Endothelial cell of umbilical vein (primary cell): ENCODE measurements around the gene PLEKHG5. TPM values are rescaled to one million over a fixed set of nuclear protein-coding genes. Genes with fewer than 3 reads are reported as not detected.

Experiments
- BruUV-seq: library from RNA; stranded (reverse); fragments of 400-500 nt; replicated peaks from 2 replicates; lab custom pipeline; 2021; lab: Mats Ljungman, UMichigan
- CTCF ChIA-PET: fragments of 300-600, 350-600 bp; sonication (Branson Sonifier 250); formaldehyde crosslinking; loops from one replicate; lab custom pipeline; 2021; ENCODE audit warnings: antibody characterized with exemption, inconsistent platforms; lab: Charles Lee
- POLR2A ChIA-PET: fragments of 300-600, 350-600 bp; sonication (Branson Sonifier 250); formaldehyde crosslinking; loops from one replicate; lab custom pipeline; 2021; ENCODE audit warnings: antibody characterized with exemption, inconsistent platforms; lab: Charles Lee
- DNase-seq: peaks from one replicate; pipeline ENCODE4 v3.0.0-alpha.2; 2011; ENCODE audit warnings: low read depth, low spot score
- FAIRE-seq: peaks from 2 replicates; lab custom pipeline; 2011; peaks lifted over from hg19 to GRCh38; lab: Jason Lieb, UNC
- H2AFZ ChIP-seq: 2 replicates; pipeline ENCODE4 v1.6.0; 2012; ENCODE audit warnings: low read depth, low read length, control low read depth, inconsistent platforms
- H3K27ac ChIP-seq: 2 replicates; pipeline ENCODE4 v1.5.1; 2011; ENCODE audit warnings: low read depth, mild to moderate bottlenecking, control low read depth, low read length, moderate library complexity; ENCODE audit not compliant: insufficient read depth
- H3K27me3 ChIP-seq, 2 experiments: 2 replicates each; pipeline versions ENCODE4 v1.6.0 to v1.6.1; 2011; ENCODE audit warnings: low read length in 2 of 2, mixed read lengths in 1 of 2; ENCODE audit not compliant: control insufficient read depth in 2 of 2, insufficient read depth in 2 of 2
- H3K36me3 ChIP-seq, 2 experiments: 2 replicates in 1 of 2; 3 replicates in 1 of 2; pipeline ENCODE4 v1.5.1; 2011; ENCODE audit warnings: low read length in 2 of 2, mild to moderate bottlenecking in 1 of 2, moderate library complexity in 1 of 2; ENCODE audit not compliant: control insufficient read depth in 2 of 2, insufficient read depth in 2 of 2; ENCODE audit errors: extremely low read depth in 1 of 2
- H3K4me1 ChIP-seq: 3 replicates; pipeline ENCODE4 v1.5.1; 2011; ENCODE audit warnings: mild to moderate bottlenecking, low read length; ENCODE audit not compliant: control insufficient read depth, insufficient read depth; ENCODE audit errors: extremely low read depth
- H3K4me2 ChIP-seq: 2 replicates; pipeline ENCODE4 v1.6.1; 2011; ENCODE audit warnings: low read length, control low read depth, mixed read lengths; ENCODE audit not compliant: insufficient read depth
- H3K4me3 ChIP-seq, 3 experiments: fragments of 200-600 bp in 1 of 3; sonication (generic), shearing (Covaris generic) in 1 of 3; replicated peaks in 1 of 3; 2 replicates each; pipeline ENCODE4 v1.5.1; 2011 to 2016; ENCODE audit warnings: control low read depth in 3 of 3, low read length in 3 of 3, mild to moderate bottlenecking in 2 of 3, inconsistent platforms in 1 of 3, low read depth in 1 of 3, moderate library complexity in 1 of 3; ENCODE audit not compliant: insufficient read depth in 1 of 3
- H3K79me2 ChIP-seq: 2 replicates; pipeline ENCODE4 v1.6.0; 2012; ENCODE audit warnings: low read length, inconsistent platforms; ENCODE audit not compliant: control insufficient read depth, insufficient read depth
- H3K9ac ChIP-seq: replicated peaks from 2 replicates; pipeline ENCODE3; 2011; ENCODE audit warnings: low read length, control low read depth; ENCODE audit not compliant: insufficient read depth; ENCODE audit errors: extremely low read depth
- H3K9me1 ChIP-seq: replicated peaks from 3 replicates; pipeline ENCODE4 v1.6.0; 2011; ENCODE audit warnings: mild to moderate bottlenecking, low read length; ENCODE audit not compliant: control insufficient read depth, insufficient read depth; ENCODE audit errors: extremely low read depth
- H3K9me3 ChIP-seq: replicated peaks from 2 replicates; pipeline ENCODE4 v1.5.1; 2012; ENCODE audit warnings: low read length, inconsistent platforms; ENCODE audit not compliant: control insufficient read depth, insufficient read depth
- H4K20me1 ChIP-seq: replicated peaks from 2 replicates; pipeline ENCODE3; 2011; ENCODE audit warnings: mild to moderate bottlenecking, low read length; ENCODE audit not compliant: control insufficient read depth, insufficient read depth; ENCODE audit errors: extremely low read depth
- EZH2 ChIP-seq: IDR thresholded peaks from 2 replicates; pipeline ENCODE4 v1.6.1; 2012; ENCODE audit warnings: borderline replicate concordance, low read depth, mild to moderate bottlenecking, moderate library complexity, low read length, inconsistent platforms; ENCODE audit not compliant: severe bottlenecking
- FOS ChIP-seq: IDR thresholded peaks from 2 replicates; pipeline ENCODE4 v1.6.1; 2011; ENCODE audit warnings: mild to moderate bottlenecking, low read length, moderate library complexity, borderline replicate concordance; ENCODE audit not compliant: insufficient read depth
- GATA2 ChIP-seq: IDR thresholded peaks from 2 replicates; pipeline ENCODE4 v1.7.0; 2011; ENCODE audit warnings: low read depth, mild to moderate bottlenecking, moderate library complexity, mixed read lengths, low read length; ENCODE audit not compliant: insufficient read length, insufficient read depth
- JUN ChIP-seq: IDR thresholded peaks from 2 replicates; pipeline ENCODE4 v1.6.1; 2011; ENCODE audit warnings: borderline replicate concordance, low read depth; ENCODE audit not compliant: insufficient read length, insufficient read depth
- MYC ChIP-seq: IDR thresholded peaks from one replicate; pipeline ENCODE4 v1.6.1; 2011; ENCODE audit warnings: mild to moderate bottlenecking, low read depth, low read length
- POLR2A ChIP-seq: IDR thresholded peaks from 2 replicates; pipeline ENCODE4 v1.6.1; 2012; ENCODE audit warnings: low read depth, mild to moderate bottlenecking, control low read depth, low read length
- POLR2AphosphoS5 ChIP-seq: IDR thresholded peaks from 2 replicates; pipeline ENCODE4 v1.6.1; 2012; ENCODE audit warnings: low read depth, mild to moderate bottlenecking, control low read depth, low read length, moderate library complexity; ENCODE audit not compliant: insufficient read depth
- dilution Hi-C: fragments of 300-500 bp; cut with MboI; formaldehyde crosslinking; loops from one replicate; pipeline ENCODE4 v1.15.0; 2019; ENCODE audit warnings: low sequenced_read_pairs; ENCODE audit not compliant: extremely low pct_ligation_motif_present
- intact Hi-C: fragments of 100-400 bp; cut with micrococcal nuclease; formaldehyde crosslinking; loops from one replicate; pipeline ENCODE4 v1.10.0; 2022
- polyA plus RNA-seq, 4 experiments: library from polyadenylated mRNA; depleted of rRNA in 3 of 4; stranded (reverse) in 3 of 4; unstranded in 1 of 4; fragments of >200 nt; gene quantifications; 2 replicates each; pipeline versions ENCODE4 v1.2.1 to v1.2.3, GENCODE V29; 2011 to 2012; ENCODE audit warnings: missing spikeins in 1 of 4
- total RNA-seq: library from RNA; stranded (reverse); gene quantifications from 2 replicates; pipeline ENCODE4 v1.2.3, GENCODE V29; 2021
- TF ChIP-seq, protein P1 (sequence below): IDR thresholded peaks from 2 replicates; pipeline ENCODE4 v1.6.1; 2011; ENCODE audit not compliant: insufficient read depth, insufficient read length
- TF ChIP-seq, protein P2 (sequence below), 2 donors: IDR thresholded peaks; 1 replicate in 1 of 2; 2 replicates in 1 of 2; pipeline ENCODE4 v1.5.1; 2011; ENCODE audit warnings: low read length in 2 of 2, mild to moderate bottlenecking in 2 of 2, moderate library complexity in 2 of 2, control low read depth in 1 of 2, inconsistent platforms in 1 of 2, low read depth in 1 of 2; ENCODE audit not compliant: insufficient read depth in 1 of 2; ENCODE audit errors: extremely low read depth in 1 of 2

PLEKHG5 gene
- total and polyA plus RNA-seq, 2 donors (not counting 3 experiments of a cell fraction or from before 2014, with no cell fraction given), result 30.6 to 56.9 TPM

DNA sequence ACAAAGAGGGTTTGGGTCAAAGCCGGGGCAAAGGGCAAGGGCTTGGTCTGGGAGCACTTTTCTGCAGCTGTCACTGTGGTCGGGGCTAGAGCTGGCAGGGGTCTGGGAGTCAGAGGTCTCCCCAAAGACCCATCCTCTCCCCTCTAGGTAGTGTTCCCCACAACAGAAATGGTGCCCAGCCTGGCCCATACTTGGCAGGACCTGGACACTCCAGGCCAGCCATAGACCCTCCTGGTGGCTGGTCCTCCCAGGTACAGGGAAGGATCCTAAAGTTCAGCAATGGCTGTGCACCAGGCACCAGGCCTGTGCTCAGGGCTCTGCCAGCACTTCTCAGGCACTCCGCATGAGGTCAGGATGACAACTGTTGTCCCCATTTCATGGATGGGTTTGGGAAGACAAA is 55.9 kb downstream of the PLEKHG5 start:
- H2AFZ ChIP-seq, result no peak overlapping the region
- ChIA-PET POLR2A (no interaction called here), CTCF (interaction anchor here (4.0 to 10.3 kb wide), 2 partner anchors 12 to 26 kb away, joined by 73 to 202 read pairs; partner anchors contain the start of genes ESPN and HES2)
- TF ChIP-seq MYC, result no peak
- TF ChIP-seq EZH2, result no peak
- TF ChIP-seq, protein P1, sequence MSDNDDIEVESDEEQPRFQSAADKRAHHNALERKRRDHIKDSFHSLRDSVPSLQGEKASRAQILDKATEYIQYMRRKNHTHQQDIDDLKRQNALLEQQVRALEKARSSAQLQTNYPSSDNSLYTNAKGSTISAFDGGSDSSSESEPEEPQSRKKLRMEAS, result no peak
- TF ChIP-seq JUN, result no peak
- no peak for TF ChIP-seq POLR2AphosphoS5
- no peak for TF ChIP-seq GATA2
- TF ChIP-seq, protein P2, sequence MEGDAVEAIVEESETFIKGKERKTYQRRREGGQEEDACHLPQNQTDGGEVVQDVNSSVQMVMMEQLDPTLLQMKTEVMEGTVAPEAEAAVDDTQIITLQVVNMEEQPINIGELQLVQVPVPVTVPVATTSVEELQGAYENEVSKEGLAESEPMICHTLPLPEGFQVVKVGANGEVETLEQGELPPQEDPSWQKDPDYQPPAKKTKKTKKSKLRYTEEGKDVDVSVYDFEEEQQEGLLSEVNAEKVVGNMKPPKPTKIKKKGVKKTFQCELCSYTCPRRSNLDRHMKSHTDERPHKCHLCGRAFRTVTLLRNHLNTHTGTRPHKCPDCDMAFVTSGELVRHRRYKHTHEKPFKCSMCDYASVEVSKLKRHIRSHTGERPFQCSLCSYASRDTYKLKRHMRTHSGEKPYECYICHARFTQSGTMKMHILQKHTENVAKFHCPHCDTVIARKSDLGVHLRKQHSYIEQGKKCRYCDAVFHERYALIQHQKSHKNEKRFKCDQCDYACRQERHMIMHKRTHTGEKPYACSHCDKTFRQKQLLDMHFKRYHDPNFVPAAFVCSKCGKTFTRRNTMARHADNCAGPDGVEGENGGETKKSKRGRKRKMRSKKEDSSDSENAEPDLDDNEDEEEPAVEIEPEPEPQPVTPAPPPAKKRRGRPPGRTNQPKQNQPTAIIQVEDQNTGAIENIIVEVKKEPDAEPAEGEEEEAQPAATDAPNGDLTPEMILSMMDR (IDR thresholded peaks at IDR 0.05; ENCODE audit: extremely low read depth in 1 of 2, insufficient read depth in 1 of 2, low read depth in 1 of 2, low read length in 2 of 2), result no peak
- TF ChIP-seq FOS, result no peak
- TF ChIP-seq POLR2A, result no peak
- H3K4me2 ChIP-seq, result no peak overlapping the region
- no peaks in the 10 kb centered on the region for H4K20me1 ChIP-seq
- no peaks in the 10 kb centered on the region for H3K4me1 ChIP-seq
- no TSS peak for BruUV-seq
- H3K36me3 ChIP-seq, result no peaks in the 10 kb centered on the region
- no peak overlapping the region for H3K9ac ChIP-seq
- no peaks in the 10 kb centered on the region for H3K27me3 ChIP-seq
- dilution Hi-C loops, result no loop called here
- no peak overlapping the region for H3K4me3 ChIP-seq
- no peak for DNase-seq
- H3K27ac ChIP-seq, result no peak overlapping the region
- intact Hi-C loops, result no loop called here
- no peak for FAIRE-seq
- no peaks in the 10 kb centered on the region for H3K79me2 ChIP-seq
- no peaks in the 10 kb centered on the region for H3K9me1 ChIP-seq
- no peaks in the 10 kb centered on the region for H3K9me3 ChIP-seq
